GM19238 (cell line): ENCODE data around the gene PDE4D.

Experiments used
- DNase-seq: peaks from one replicate; pipeline ENCODE4 v3.0.0; 2011; ENCODE audit warnings: low spot score; ENCODE audit not compliant: insufficient read length

PDE4D gene

DNA sequence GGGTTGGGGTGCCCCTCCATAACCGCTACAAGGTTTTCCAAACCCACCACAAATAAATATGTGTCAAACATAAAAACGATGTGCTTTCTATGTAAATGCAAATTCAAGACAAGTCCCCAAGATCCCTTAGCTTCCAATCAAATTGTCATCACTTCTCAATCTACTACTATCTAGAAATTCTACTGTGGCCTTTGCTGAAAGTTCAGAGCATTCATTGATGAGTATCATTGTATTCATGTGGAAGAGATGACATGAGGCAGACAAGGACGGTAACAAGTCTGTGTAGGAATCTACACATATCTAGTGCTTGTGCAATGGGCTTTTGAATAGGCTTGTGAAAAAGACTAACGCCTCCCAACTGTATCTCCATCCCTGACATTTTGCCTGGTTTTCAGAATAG lies 524.6 kb downstream of the PDE4D start:
- DNase-seq = no peak

DNA sequence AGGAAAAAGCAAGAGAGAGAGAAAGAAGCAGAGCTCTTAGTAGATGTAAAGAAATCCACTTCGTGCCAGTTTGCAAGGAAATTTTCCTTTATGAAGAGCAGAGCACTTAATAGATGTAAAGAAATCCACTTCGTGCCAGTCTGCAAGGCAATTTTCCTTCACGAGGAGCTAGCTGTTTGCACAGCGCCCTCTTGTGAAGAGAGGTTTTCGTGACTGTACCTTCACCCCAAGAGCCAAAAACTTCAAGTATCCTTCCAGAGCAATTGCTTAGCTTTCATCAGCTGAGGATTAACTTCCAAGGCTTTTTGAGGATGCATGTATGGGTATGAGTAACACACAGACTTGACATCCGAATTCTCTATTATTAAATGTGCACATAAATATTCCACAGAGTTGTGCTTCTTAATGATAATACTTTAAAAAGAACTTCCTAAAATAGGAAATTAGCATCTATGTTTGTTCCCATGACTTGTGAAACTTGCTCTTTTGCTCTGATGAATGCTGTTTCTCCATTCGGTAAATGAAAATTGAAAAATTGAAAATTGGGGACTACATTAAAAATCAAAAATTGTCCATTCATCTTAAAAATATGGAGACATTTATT lies 525.6 kb downstream of the PDE4D start:
- peak; percentile 12 for DNase-seq

DNA sequence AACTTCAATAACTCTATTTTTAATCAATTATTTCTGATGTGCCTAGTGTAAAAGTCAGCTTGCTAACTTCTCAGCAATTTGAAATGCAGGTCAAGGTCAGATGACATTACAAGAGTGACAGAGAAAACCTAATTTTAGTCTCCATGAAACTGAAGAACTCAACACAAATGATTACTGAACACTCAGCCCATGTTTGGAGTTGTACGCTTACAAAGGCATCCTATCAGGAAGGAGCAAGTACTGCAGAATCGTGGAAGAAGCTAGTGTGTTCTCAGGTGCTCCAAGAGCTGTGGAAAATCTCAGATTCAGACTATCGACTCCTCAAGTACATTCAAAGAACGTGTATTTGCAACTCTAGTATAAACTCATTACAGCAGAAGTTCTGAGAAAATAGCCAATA lies 526.7 kb downstream of the PDE4D start:
- no peak for DNase-seq

DNA sequence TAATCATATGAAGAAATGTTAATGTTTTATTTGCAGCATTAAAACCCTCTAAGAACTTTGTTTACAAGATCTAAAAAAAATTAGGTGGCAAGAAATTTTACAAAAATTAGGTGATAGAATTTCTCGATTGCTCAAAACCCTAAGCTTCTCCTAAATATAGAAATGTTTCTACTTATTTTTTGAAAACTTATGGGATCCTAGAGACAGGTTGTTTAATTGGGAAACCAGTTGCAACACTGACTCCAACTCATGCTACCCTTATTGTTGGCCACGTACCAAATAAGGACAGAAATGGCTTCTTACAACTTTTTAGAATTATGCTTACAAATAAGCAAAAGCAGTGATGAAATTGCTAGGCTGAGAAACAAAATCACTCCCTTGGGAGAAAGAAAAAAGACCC lies 531.1 kb downstream of the PDE4D start:
- DNase-seq = no peak

DNA sequence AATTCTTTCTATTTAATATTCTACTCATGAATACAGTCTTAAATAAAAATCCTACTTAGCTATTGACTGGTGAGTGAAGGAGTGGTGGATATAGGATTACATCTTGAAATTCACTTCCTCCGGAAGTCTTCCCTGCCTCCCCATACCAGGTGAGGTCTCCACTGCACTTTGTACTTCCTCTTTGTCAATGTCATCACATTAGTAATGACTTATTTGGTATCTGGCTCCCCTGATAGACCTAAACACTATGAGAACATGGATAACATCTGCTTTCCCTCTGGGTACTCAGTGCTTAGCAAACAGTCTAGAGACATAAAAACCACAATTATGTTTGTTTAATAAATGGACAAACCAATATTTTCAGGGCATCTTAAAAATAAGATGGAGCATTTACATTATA lies 532.1 kb downstream of the PDE4D start:
- DNase-seq = no peak

DNA sequence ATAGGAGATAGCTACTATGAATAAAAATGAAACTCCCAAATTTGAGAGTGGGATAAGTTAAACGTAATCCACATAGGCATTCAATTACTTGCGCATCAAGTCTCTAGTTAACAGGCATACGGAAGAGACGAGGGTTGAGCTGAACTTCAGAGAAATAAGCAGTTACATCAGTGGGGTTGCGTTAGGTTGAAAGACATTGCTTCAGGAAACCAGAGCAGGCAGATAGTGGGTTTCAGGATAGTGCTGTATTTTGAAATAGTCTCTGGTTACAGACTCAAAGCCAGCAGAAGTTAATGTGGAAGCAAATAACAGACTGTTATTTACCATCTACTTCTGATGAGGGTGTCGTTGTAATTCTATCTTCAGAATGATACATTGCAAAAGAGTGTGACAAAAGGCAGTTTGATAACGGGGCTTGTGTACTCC lies 533.4 kb downstream of the PDE4D start:
- no peak for DNase-seq

DNA sequence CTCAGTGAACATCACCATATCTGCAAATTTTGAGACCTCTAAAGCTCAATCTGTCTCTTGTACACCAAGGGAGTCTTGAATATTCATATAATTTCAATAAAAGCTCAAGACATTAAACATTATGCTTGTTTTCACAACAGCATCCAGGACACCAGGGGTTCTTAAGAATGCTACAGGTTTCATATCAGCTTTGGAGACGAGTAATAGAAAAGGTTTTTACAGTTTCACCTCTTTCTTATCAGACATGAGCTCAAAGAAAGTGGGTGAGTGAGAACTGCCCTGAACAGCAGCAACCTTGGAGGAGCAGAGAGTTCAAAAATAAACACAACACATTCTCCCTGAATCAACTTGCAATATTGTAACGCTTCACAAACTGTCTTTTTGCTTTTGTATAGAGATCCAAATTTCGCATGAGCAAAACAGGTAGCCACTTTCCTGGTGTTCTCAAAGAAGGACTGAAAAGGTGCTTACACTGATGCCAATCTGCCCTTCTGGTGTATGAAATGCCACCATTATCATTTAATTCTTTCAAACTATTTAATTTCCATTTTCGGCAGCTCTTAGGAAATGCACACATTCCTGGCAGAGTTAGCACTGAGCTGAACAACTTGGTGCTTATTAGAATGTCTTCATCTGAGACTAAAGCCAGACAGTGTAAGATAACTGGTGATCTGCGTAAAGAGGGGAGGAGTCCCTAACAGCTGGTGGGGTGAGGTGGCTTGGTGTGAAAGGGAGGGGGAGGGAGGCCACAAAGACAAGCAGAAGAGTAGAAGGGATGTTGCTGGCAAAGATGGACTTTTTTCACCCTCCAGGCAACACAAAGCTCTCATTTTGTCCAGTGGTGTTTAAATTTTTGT lies 535.3 kb downstream of the PDE4D start:
- DNase-seq = no peak

DNA sequence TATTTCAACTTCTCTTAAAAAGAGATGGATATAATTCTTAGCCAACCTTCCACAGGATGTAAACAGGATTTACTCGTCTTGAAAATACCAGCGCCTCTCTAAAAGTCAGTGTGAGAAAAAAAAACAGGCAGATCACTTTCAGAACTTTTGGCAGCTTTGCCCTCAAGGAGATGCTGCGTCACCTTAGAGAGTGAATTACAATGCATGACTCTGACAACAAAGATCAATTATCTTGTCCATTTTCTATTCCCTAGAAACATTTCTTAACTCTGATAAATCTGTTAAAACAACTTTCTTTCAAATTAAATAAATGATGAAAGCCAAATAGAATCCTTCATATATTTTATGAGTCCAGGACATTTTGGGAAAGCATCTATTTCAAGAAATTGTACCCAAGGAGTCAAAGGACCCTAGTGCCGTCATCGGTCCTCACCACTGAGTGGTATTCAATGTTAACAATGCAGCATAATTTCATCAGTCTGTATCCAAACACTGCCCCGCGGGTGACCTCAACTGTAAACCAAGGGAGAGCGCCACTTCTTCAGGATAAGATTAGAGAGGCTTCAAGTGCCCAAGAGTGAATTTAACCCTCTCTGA lies 536.0 kb downstream of the PDE4D start:
- DNase-seq = no peak

DNA sequence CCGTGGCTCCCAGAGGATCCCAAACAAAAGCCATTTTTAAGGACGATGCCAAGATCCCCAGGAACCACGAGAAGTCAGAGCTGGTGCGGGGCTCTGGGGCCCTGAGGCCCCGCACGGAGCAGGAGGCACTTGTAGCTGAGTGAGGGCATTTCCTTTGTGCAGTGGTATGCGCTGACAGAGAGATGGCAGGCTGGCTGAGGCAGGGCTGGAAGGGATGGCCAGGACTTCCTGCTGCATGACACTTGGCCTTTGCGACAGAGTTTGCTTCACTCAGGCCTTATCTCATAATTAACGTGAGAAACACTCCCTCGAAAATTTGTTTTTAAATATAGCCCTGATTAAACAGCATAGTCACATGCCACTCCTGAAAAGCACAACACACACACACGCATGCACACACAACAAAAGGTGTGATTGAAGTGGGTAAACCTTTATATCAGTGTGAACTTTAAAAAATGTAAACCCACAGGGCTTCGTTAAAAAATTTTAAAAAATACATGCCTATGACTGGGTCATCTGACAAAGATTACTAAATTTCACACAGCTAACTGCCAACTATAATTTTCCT lies 536.6 kb downstream of the PDE4D start:
- no peak for DNase-seq

DNA sequence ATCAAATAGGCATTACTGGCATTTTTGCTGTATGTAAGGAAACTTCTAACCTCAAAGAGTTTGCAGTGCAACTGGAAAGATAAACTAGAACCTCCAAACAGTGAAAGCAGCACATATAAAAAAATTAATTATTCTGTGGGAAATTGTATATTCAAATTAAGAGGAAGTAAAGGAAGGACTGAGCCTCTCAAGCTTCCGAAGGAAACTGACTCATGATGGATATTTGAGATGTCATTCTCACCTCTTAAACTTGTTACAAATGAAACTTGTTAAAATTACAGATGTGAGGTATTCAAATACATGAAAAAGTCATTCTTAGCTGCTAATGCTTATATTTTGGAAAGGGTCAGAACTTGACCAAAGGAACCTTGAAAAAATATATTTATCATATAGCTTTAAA lies 538.7 kb downstream of the PDE4D start:
- no peak for DNase-seq

DNA sequence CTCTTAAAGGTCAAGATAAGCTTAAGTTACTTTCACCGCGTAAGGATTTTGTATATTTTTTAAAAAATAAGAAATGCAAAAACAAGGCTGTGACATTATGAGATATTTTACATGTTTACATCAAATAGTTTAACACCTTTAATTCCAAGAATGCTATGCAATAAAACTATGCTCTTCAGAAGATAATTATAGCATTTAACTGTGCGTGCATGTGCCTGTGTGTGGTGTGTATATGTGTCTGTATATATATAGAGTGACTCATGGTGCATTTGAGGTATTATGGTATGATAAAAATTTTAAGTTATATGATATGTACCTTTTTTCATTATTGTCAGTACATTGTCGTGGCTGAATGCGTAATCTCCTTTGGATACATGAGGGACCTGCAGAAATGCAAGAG lies 539.3 kb downstream of the PDE4D start:
- DNase-seq = no peak

DNA sequence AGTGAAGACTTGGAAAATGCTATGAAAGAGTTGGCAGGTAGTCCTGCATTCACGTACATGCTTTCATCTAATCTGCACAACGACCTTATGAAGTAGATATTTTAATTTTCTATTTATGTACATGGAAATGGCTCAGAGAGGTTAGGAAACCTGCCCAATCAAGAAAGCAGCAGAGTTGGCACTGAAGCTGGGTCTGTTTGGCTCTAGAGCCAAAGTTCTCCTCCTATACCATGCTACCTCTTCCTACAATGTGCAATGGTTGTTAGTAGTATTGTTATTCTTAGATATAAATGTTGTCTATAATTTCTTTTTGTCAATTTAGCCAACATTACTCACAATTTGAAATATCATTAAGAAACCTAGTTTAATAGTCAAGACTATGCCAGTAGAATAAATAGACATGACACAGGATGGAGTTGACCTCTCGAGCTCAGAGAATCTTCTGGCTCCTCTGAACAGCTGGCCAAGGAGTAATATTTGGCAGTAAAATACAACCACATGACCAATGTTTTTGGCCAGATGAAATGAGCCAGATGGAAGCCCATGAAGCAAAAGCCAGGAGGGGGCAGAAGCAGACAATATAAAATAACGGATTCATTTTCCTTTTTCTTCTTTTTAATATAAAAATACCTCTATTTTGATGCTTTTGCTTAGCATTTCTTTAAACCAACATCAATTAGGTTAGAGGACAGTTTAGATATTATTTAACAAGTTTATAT lies 542.3 kb downstream of the PDE4D start:
- no peak for DNase-seq

DNA sequence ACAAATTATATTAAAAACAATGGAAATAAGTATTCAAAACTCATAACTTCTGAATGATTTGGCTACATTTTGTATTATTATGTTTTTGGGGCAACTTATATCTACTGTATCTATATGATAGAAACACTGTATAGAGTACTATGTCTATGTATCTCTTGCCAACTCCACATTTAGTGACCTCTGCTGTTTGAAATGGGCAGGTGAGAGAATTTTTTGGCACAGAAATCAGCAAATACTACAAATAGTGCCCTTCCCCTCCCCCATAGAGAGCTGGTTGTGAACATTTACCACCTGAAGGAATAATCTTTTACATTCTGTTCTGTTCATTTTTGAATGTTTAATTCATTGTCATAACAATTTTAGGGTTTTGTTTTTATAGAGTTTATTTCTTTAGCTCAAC lies 545.3 kb downstream of the PDE4D start:
- no peak for DNase-seq

DNA sequence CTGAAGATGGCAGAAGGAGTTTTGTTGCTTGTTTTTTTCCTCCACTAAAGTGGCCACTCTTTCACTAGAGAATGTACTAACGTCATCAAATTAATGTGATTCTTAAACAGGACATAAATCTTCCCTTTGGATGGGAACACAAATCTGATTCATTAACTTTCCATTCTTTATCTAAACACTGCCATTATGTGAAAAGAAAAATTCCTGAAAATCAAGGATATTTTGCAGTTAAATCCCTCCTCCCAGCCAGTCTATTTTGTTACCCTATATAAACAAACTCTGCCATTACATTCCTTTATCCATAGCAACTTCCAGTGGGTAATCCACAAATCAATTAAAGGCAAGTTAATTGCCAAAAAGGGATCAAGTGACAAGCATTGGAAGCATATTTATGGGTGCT lies 546.5 kb downstream of the PDE4D start:
- DNase-seq = no peak

DNA sequence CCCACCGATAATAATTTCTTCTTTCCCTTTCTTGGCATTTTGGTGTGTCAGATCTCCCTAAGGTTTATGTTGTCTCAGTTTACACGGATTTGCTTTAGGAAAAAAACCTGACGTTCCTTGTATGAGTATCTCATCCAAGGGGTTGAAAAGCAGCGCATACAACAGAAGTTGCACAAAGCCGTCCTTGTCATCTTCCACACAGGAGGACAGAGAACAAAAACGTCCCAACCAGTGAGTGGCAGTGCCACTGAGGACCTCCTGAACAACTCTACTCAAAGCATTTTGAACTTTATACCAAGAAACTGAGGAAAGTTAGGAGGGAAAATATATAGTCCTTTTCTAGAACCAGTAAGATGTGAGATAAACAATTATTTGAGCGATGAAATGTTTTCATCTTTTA lies 547.0 kb downstream of the PDE4D start:
- no peak for DNase-seq

DNA sequence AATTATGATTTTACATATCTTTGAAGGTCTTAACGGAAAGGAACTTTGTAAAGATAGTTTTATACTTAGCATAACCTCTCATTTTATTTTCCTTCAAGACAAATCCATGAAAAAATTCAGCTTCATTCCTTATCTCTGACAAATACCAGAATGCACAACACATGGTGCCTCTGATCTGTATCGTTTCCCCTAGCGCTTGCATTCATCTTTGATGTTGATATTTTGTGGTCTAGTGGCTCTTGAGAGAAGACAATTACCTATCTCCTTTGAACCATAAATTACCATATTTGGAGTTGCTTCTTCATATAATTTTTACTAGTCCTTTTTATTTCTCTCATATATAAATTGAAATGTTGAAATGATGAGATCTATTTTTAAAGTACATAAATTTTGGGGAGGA lies 551.3 kb downstream of the PDE4D start:
- DNase-seq = no peak

DNA sequence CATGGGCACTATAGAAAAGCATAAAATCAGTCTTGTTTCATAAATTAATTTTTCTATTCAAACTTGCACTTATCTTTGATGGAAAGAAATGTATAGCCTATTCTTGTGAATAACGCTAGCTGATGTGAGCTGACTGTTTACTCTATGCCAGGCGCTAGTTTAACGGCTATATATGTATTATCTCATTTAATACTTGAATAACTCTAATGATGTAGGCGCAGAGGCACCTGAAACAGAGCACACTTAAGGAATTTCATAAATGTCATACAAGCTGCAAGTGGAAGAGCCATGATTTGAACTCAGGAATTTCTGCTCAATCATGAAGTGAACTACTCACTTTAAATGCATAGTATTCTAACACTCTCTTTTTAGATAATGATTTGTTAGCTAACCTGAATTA lies 551.8 kb downstream of the PDE4D start:
- no peak for DNase-seq

DNA sequence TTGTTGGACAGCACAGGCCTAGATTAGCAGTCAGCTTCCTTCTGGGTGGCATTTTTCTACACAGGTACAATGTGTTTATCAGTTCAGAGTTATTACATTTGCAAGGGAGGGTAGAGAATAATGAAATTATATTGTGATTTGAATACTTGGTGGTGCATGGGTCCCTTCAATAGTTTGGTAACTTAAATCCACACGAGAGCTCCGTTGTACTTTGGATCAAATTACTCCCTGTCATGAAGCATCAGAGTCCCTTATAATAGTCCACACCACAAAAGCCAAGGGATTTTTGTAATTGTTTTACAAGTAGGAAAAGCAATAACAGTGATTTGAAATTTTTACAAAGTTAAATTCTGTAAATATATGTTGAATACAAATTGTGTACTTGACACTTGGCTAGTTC lies 552.4 kb downstream of the PDE4D start:
- no peak for DNase-seq

DNA sequence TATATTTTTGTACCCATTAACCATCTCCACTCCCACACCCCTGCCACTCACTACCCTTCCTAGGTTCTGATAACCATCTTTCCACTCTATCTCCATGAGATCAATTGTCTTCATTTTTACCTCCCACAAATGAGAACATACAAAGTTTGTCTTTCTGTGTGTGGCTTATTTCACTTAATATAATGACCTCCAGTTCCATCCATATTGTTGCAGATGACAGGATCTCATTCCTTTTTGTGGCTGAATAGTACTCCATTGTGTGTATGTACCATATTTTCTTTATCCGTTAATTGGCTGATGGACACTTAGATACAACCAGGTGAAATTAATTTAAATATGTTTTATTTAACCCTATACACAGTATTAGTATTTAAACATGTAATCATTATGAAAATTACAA lies 552.9 kb downstream of the PDE4D start:
- no peak for DNase-seq

DNA sequence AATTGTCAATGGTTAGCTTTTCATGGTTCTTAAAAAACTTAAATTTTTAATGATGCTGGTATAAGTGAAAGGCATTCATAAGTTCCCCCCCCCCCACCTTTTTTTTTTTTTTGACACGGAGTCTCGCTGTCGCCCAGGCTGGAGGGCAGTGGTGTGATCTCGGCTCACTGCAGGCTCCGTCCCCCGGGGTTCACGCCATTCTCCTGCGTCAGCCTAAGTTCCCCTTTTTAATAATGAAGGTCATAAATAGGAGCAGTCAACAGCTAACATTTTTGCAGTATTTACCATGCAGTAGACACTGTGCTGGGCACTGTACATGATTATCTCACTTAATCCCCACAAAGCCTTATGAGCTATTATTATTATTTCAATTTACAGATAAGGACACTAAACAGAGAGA lies 556.3 kb downstream of the PDE4D start:
- DNase-seq = no peak

DNA sequence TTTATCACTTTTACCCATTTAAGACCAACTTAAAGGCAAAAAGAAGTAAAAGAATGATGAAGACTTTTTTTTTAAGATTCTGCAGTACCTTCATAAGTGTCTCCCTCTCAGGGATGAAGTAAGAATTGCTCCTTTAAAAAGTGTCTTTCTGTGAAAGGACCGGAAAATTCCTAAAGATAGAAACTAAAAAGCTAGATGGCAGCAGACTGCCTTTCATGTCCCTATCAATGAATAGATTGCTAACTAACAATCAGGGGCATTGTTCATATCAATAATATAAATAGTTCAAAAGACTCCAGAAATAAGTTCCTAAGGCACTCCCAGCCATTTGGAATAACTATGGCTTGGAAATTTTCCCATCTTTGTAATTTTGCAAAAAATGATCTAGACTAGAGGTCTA lies 558.0 kb downstream of the PDE4D start:
- no peak for DNase-seq

DNA sequence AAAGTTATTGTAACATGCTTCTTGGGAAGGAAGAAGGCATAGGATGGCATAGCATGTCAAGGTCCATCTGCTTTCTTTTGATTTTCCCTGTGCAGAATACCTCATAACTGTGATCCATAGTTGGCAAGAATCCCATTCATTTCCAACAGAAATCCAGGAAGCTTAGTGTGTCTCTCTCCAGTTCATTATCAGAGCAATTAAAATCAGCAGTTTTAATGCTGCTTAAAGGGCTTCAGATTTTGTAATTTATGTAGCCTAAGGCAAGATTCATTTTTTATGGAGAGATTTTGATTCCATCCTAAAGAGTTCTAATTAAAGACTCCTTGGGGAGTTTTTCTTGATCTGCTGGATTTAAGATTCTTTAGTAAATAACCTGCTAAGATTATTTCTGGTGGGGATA lies 560.1 kb downstream of the PDE4D start:
- DNase-seq = no peak
